Astrocyte of the spinal cord (primary cell): Measurements from ENCODE around the gene MSH6.

ENCODE experiments used
- DNase-seq: peaks from one replicate; pipeline ENCODE4 v3.0.0; 2011; ENCODE audit warnings: low read depth, low spot score
- H3K4me3 ChIP-seq: 2 replicates; pipeline ENCODE4 v1.5.1; 2011; ENCODE audit warnings: low read depth, mild to moderate bottlenecking, low read length, moderate library complexity
- in situ Hi-C: cut with HindIII; loops from 2 replicates; pipeline ENCODE4 v1.10.0; 2017; ENCODE audit warnings: low sequenced_read_pairs
- TF ChIP-seq, protein P1 (sequence below): IDR thresholded peaks from 2 replicates; pipeline ENCODE4 v1.5.1; 2012; ENCODE audit warnings: low read depth, mild to moderate bottlenecking, low read length, inconsistent platforms

MSH6 gene

DNA sequence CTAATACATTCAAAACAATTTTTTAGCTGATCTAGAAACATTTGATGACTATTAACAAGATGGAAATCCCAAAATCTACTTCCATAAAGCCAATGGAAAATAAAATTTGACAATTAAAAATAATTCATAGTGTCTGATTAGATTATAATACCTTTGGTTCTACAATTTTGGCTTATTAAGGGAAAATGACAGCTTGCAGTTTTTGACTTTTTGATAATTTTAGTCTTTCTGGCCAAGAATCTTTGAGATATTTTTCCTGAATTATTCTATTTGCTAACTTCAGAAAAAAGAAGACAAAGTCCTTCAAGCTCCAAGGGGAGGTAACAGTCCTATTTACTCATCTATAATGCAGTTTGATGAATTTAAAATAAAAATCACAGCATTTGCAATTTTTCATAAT lies 39.6 kb downstream of the MSH6 start:
- in situ Hi-C loops: no loop called here
- TF ChIP-seq, protein P1, sequence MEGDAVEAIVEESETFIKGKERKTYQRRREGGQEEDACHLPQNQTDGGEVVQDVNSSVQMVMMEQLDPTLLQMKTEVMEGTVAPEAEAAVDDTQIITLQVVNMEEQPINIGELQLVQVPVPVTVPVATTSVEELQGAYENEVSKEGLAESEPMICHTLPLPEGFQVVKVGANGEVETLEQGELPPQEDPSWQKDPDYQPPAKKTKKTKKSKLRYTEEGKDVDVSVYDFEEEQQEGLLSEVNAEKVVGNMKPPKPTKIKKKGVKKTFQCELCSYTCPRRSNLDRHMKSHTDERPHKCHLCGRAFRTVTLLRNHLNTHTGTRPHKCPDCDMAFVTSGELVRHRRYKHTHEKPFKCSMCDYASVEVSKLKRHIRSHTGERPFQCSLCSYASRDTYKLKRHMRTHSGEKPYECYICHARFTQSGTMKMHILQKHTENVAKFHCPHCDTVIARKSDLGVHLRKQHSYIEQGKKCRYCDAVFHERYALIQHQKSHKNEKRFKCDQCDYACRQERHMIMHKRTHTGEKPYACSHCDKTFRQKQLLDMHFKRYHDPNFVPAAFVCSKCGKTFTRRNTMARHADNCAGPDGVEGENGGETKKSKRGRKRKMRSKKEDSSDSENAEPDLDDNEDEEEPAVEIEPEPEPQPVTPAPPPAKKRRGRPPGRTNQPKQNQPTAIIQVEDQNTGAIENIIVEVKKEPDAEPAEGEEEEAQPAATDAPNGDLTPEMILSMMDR: no peak
- no peak for DNase-seq
- no peak overlapping the region for H3K4me3 ChIP-seq

DNA sequence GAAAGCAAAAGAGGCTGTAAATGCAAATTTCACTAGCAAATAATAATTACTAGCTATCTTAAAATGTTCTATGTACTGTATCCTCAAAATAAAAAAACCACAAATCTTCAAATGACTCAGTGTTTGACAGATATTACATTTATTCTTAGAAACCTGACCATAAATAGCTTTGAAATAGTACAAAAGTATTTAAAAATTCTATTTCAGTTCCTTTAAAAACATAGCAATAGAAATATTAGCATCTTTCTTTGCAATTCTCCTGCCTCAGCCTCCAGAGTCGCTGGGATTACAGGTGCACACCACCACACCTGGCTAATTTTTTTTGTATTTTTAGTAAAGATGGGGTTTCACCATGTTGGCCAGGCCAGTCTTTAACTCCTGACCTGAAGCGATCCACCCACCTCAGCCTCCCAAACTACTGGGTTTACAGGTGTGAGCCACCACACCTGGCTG lies 50.6 kb downstream of the MSH6 start:
- no peak overlapping the region for H3K4me3 ChIP-seq
- TF ChIP-seq, protein P1: no peak
- in situ Hi-C loops: no loop called here
- no peak for DNase-seq

DNA sequence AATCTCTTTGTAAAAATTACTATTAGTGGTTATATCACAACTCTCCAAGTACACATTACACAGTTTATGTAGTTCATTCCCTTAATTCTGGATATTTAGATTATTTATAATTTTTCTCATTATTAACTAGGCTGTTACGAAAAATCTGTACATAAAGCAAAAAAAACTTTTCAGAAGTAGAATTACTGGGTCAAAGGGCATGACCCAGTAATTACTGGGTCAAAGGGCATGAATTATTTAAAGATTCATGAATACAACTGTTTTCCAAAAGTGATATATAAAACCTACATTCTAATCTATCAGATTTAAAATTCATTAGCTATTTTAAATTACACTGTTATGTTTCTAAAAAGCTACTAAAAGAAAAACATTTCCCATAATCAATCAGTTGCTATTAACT lies 55.3 kb downstream of the MSH6 start:
- in situ Hi-C loops: no loop called here

DNA sequence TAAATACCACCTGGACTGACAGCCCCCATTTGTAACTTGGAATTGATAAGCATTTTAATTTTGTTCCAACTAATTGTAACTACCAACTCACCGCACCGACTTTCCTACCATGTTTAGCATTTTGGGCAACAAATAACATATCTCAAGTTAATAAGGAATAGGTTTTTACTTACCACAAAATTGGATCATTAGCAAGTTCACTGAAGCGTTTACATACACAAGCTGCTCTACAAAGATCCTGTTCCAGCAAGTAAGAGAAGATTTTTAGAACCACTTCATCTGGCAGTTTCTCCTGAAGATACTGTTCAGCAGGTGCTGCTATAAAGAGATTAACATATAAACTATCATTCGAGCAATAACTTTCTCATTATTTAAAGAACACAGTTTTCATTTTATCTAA lies 55.7 kb downstream of the MSH6 start:
- in situ Hi-C loops: no loop called here
- no peak for DNase-seq
- H3K4me3 ChIP-seq: no peak overlapping the region
- TF ChIP-seq, protein P1: no peak

More for the DNA sequence above, 55.3 kb downstream of the MSH6 start:
- no peak for DNase-seq
- TF ChIP-seq, protein P1: no peak
- no peak overlapping the region for H3K4me3 ChIP-seq

DNA sequence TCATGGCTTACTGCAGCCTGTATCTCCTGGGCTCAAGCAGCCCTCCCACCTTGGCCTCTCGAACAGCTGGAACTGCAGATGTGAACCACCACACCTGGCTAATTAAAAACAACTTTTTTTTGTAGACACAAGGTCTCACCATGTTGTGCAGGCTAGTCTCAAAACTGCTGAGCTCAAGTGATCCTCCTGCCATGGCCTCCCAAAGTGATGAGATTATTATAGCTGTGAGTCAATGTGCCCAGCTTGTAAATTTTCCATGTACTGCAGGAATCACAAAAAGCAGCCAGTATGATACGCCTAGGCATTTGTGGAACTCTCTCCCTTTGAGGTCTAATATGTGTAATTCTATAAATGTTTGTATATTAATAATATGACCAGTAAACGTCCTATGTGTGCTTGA lies 59.9 kb downstream of the MSH6 start:
- DNase-seq: no peak
- no peak overlapping the region for H3K4me3 ChIP-seq
- in situ Hi-C loops: no loop called here
- TF ChIP-seq, protein P1: no peak

DNA sequence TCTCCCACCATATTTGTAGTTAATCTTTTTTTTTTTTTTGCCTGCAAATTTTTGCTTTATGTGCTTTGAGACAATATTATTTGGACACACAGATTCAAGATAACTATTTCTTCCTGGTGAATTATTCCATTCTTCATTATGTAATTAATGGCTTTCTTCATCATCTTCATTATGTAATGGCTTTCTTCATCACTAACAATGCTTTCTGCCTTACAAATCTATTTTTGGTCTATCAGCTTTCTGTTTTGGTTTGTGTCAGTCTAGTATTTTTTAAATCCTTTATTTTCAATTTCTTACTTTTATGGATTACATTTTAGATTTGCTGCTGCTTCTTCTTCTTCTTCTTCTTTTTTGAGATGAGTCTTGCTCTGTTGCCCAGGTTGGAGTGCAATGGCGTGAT lies 60.5 kb downstream of the MSH6 start:
- TF ChIP-seq, protein P1: no peak
- DNase-seq: no peak
- in situ Hi-C loops: no loop called here
- no peak overlapping the region for H3K4me3 ChIP-seq

DNA sequence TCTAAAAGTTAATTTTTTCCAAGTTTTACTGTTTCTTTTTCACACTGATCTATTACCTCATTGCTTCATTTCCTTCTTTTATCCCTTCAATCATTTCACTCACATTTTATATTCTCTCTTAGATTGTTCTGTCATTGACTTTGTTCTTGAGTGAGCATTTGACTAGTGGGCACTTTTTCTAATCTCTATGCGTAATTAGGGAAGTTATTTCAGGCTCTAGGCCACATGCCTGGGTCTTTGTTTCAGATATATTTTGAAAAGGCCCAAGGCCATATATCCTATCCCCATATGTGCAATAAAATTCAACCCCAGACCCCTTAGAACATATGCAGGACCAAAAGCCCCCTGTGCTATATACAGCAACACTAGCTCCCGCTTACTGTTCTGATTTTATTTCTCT lies 61.2 kb downstream of the MSH6 start:
- in situ Hi-C loops: no loop called here
- no peak overlapping the region for H3K4me3 ChIP-seq
- TF ChIP-seq, protein P1: no peak
- DNase-seq: no peak
